Loucy (cell line): ENCODE results near the gene KATNB1.

Source experiments
- EZH2phosphoT487 ChIP-seq: fragments of 200-600 bp; IDR thresholded peaks from 2 replicates; pipeline ENCODE4 v1.6.1; 2018; ENCODE audit warnings: antibody characterized with exemption, mild to moderate bottlenecking, moderate library complexity, borderline replicate concordance
- TF ChIP-seq, protein P1 (sequence below): fragments of 200-600 bp; sonication (generic); conservative IDR thresholded peaks from 2 replicates; pipeline ENCODE4 v1.5.1; 2014; ENCODE audit warnings: mild to moderate bottlenecking, antibody characterized with exemption, low read length

DNA sequence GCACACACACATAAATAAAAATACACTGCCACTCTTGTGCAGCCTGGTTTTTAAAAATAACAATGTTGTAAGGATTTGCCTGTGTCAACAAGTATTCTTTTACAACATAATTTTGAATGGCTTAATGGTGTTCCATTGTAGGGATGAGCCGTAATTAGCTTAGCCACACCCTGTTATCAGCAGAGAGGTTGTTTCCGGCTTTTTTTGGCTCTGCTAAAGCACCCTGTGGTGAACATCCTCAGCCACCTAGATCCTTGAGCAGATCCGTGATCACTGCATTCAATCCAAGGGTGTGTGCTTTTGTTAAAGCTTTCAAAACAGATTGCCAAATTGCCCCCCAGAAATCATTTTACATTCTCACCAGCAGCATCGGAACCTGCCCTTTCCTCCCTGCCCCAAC lies 7.0 kb downstream of the KATNB1 start:
- TF ChIP-seq, protein P1, sequence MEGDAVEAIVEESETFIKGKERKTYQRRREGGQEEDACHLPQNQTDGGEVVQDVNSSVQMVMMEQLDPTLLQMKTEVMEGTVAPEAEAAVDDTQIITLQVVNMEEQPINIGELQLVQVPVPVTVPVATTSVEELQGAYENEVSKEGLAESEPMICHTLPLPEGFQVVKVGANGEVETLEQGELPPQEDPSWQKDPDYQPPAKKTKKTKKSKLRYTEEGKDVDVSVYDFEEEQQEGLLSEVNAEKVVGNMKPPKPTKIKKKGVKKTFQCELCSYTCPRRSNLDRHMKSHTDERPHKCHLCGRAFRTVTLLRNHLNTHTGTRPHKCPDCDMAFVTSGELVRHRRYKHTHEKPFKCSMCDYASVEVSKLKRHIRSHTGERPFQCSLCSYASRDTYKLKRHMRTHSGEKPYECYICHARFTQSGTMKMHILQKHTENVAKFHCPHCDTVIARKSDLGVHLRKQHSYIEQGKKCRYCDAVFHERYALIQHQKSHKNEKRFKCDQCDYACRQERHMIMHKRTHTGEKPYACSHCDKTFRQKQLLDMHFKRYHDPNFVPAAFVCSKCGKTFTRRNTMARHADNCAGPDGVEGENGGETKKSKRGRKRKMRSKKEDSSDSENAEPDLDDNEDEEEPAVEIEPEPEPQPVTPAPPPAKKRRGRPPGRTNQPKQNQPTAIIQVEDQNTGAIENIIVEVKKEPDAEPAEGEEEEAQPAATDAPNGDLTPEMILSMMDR, result no peak
- no peak for TF ChIP-seq EZH2phosphoT487
